Measurements from ENCODE around the gene KBTBD7. TPM values are rescaled to one million over a fixed set of nuclear protein-coding genes. Genes with fewer than 3 reads are reported as not detected.

The KBTBD7 gene
- total RNA-seq, 2 experiments from 2014 or later: 8.8 to 9.4 TPM

GRCh38 chr13:41213316-41213715 lies 18.9 kb upstream of the KBTBD7 start:
- Mint-ChIP-seq H3K4me3 (no peak overlapping the region), H3K27ac (no peak overlapping the region), H3K9me3 (peaks cover 9% of the 10 kb centered on the region), H3K27me3 (no peaks in the 10 kb centered on the region), H3K36me3 (peaks cover 24% of the 10 kb centered on the region), H3K4me1 (no peaks in the 10 kb centered on the region)
- POLR2A ChIA-PET: no interaction called here
- ATAC-seq (ENCODE audit: low read depth): no peak
- DNase-seq: no peak

GRCh38 chr13:41212881-41213280 lies 18.5 kb upstream of the KBTBD7 start:
- peaks cover 24% of the 10 kb centered on the region for H3K36me3 Mint-ChIP-seq
- no peaks in the 10 kb centered on the region for H3K4me1 Mint-ChIP-seq
- ATAC-seq (ENCODE audit: low read depth): no peak
- no peak overlapping the region for H3K4me3 Mint-ChIP-seq
- H3K9me3 Mint-ChIP-seq: peaks cover 11% of the 10 kb centered on the region
- H3K27me3 Mint-ChIP-seq: no peaks in the 10 kb centered on the region
- POLR2A ChIA-PET: no interaction called here
- DNase-seq: no peak
- no peak overlapping the region for H3K27ac Mint-ChIP-seq

- Mint-ChIP-seq H3K27me3 (no peaks in the 10 kb centered on the region), H3K4me1 (no peaks in the 10 kb centered on the region), H3K27ac (no peak overlapping the region), H3K4me3 (no peak overlapping the region), H3K9me3 (peaks cover 14% of the 10 kb centered on the region), H3K36me3 (peaks cover 23% of the 10 kb centered on the region)
- DNase-seq (no peak), ATAC-seq (ENCODE audit: low read depth) (no peak)
- POLR2A ChIA-PET: no interaction called here
These were observed 16.7 kb upstream of the KBTBD7 start for GRCh38 chr13:41211062-41211461.

GRCh38 chr13:41206467-41206866 lies 12.1 kb upstream of the KBTBD7 start:
- H3K4me3 Mint-ChIP-seq: no peak overlapping the region
- H3K27me3 Mint-ChIP-seq: no peaks in the 10 kb centered on the region
- H3K36me3 Mint-ChIP-seq: peaks cover 7% of the 10 kb centered on the region
- H3K27ac Mint-ChIP-seq: no peak overlapping the region
- peaks cover 9% of the 10 kb centered on the region for H3K9me3 Mint-ChIP-seq
- H3K4me1 Mint-ChIP-seq: no peaks in the 10 kb centered on the region
- POLR2A ChIA-PET: no interaction called here
- ATAC-seq (ENCODE audit: low read depth) (no peak), DNase-seq (no peak)

GRCh38 chr13:41203810-41204209 lies 9.4 kb upstream of the KBTBD7 start:
- POLR2A ChIA-PET: interaction anchor here (0.6 kb wide), 1 partner anchor 61 kb away, joined by 5 read pairs; no protein-coding TSS in a partner anchor
- DNase-seq: no peak
- Mint-ChIP-seq H3K4me1 (no peaks in the 10 kb centered on the region), H3K4me3 (no peak overlapping the region), H3K36me3 (no peaks in the 10 kb centered on the region), H3K9me3 (peaks cover 5% of the 10 kb centered on the region), H3K27ac (no peak overlapping the region), H3K27me3 (no peaks in the 10 kb centered on the region)
- ATAC-seq (ENCODE audit: low read depth): no peak

- POLR2A ChIA-PET: no interaction called here
- H3K4me1 Mint-ChIP-seq: peaks cover 6% of the 10 kb centered on the region
- ATAC-seq (ENCODE audit: low read depth): no peak
- H3K27me3 Mint-ChIP-seq: no peaks in the 10 kb centered on the region
- H3K4me3 Mint-ChIP-seq: no peak overlapping the region
- no peak overlapping the region for H3K27ac Mint-ChIP-seq
- H3K9me3 Mint-ChIP-seq: no peaks in the 10 kb centered on the region
- no peak for DNase-seq
- H3K36me3 Mint-ChIP-seq: no peaks in the 10 kb centered on the region
These were observed 5.8 kb upstream of the KBTBD7 start for GRCh38 chr13:41200126-41200525.

GRCh38 chr13:41199526-41199925 lies 5.2 kb upstream of the KBTBD7 start:
- ATAC-seq (ENCODE audit: low read depth) (no peak), DNase-seq (no peak)
- Mint-ChIP-seq H3K4me1 (peaks cover 8% of the 10 kb centered on the region), H3K27me3 (no peaks in the 10 kb centered on the region), H3K9me3 (no peaks in the 10 kb centered on the region), H3K4me3 (no peak overlapping the region), H3K27ac (no peak overlapping the region), H3K36me3 (no peaks in the 10 kb centered on the region)
- POLR2A ChIA-PET: interaction anchor here (0.6 kb wide), 1 partner anchor 579 kb away, joined by 4 read pairs; no protein-coding TSS in a partner anchor

- POLR2A ChIA-PET: interaction anchor here (0.6 kb wide), 1 partner anchor 579 kb away, joined by 4 read pairs; no protein-coding TSS in a partner anchor
- no peak overlapping the region for H3K27ac Mint-ChIP-seq
- H3K4me3 Mint-ChIP-seq: no peak overlapping the region
- no peaks in the 10 kb centered on the region for H3K27me3 Mint-ChIP-seq
- DNase-seq: no peak
- H3K36me3 Mint-ChIP-seq: peaks cover 3% of the 10 kb centered on the region
- no peak for ATAC-seq (ENCODE audit: low read depth)
- H3K9me3 Mint-ChIP-seq: no peaks in the 10 kb centered on the region
- peaks cover 8% of the 10 kb centered on the region for H3K4me1 Mint-ChIP-seq
These were observed 4.7 kb upstream of the KBTBD7 start for GRCh38 chr13:41199079-41199478.

GRCh38 chr13:41196620-41197019 lies 2.3 kb upstream of the KBTBD7 start:
- Mint-ChIP-seq H3K4me3 (no peak overlapping the region), H3K27me3 (no peaks in the 10 kb centered on the region), H3K9me3 (peaks cover 3% of the 10 kb centered on the region), H3K27ac (no peak overlapping the region), H3K4me1 (peaks cover 20% of the 10 kb centered on the region), H3K36me3 (peaks cover 20% of the 10 kb centered on the region)
- POLR2A ChIA-PET: interaction anchor here (0.6 kb wide), 1 partner anchor 838 kb away, joined by 6 read pairs; no protein-coding TSS in a partner anchor
- ATAC-seq (ENCODE audit: low read depth): no peak
- DNase-seq: no peak

GRCh38 chr13:41196011-41196410 lies 1.6 kb upstream of the KBTBD7 start:
- no peak overlapping the region for H3K4me3 Mint-ChIP-seq
- peaks cover 22% of the 10 kb centered on the region for H3K36me3 Mint-ChIP-seq
- POLR2A ChIA-PET: no interaction called here
- H3K27ac Mint-ChIP-seq: no peak overlapping the region
- peaks cover 3% of the 10 kb centered on the region for H3K9me3 Mint-ChIP-seq
- H3K4me1 Mint-ChIP-seq: peaks cover 21% of the 10 kb centered on the region
- ATAC-seq (ENCODE audit: low read depth) (no peak), DNase-seq (no peak)
- H3K27me3 Mint-ChIP-seq: no peaks in the 10 kb centered on the region

- Mint-ChIP-seq H3K27me3 (no peaks in the 10 kb centered on the region), H3K9me3 (peaks cover 9% of the 10 kb centered on the region), H3K4me1 (peaks cover 25% of the 10 kb centered on the region), H3K27ac (peak overlapping the region; percentile 89), H3K36me3 (peaks cover 39% of the 10 kb centered on the region), H3K4me3 (peak overlapping the region; percentile 95)
- ATAC-seq (ENCODE audit: low read depth) (no peak), DNase-seq (no peak)
- POLR2A ChIA-PET: no interaction called here
These were observed 900 bp downstream of the KBTBD7 start for GRCh38 chr13:41193469-41193868.

- no peak for DNase-seq
- Mint-ChIP-seq H3K4me1 (peaks cover 17% of the 10 kb centered on the region), H3K27ac (no peak overlapping the region), H3K9me3 (peaks cover 10% of the 10 kb centered on the region), H3K27me3 (no peaks in the 10 kb centered on the region), H3K4me3 (no peak overlapping the region), H3K36me3 (peaks cover 36% of the 10 kb centered on the region)
- ATAC-seq (ENCODE audit: low read depth): no peak
- POLR2A ChIA-PET: no interaction called here
These were observed 5.8 kb downstream of the KBTBD7 start for GRCh38 chr13:41188584-41188983.

GRCh38 chr13:41186481-41186880 lies 7.9 kb downstream of the KBTBD7 start:
- H3K4me3 Mint-ChIP-seq: no peak overlapping the region
- DNase-seq (no peak), ATAC-seq (ENCODE audit: low read depth) (no peak)
- POLR2A ChIA-PET: no interaction called here
- H3K4me1 Mint-ChIP-seq: peaks cover 5% of the 10 kb centered on the region
- peaks cover 20% of the 10 kb centered on the region for H3K36me3 Mint-ChIP-seq
- H3K27ac Mint-ChIP-seq: no peak overlapping the region
- peaks cover 9% of the 10 kb centered on the region for H3K9me3 Mint-ChIP-seq
- no peaks in the 10 kb centered on the region for H3K27me3 Mint-ChIP-seq

GRCh38 chr13:41182231-41182630 lies 12.1 kb downstream of the KBTBD7 start:
- Mint-ChIP-seq H3K9me3 (peaks cover 4% of the 10 kb centered on the region), H3K4me1 (no peaks in the 10 kb centered on the region), H3K27ac (no peak overlapping the region), H3K4me3 (no peak overlapping the region), H3K27me3 (no peaks in the 10 kb centered on the region), H3K36me3 (peaks cover 3% of the 10 kb centered on the region)
- ATAC-seq (ENCODE audit: low read depth): no peak
- POLR2A ChIA-PET: no interaction called here
- no peak for DNase-seq

Data from activated naive CD8-positive, alpha-beta T cell treated with anti-CD3 and anti-CD28 coated beads, Interleukin-2, amount 10 ng/mL, durations not matched to agents 7 days and 5 days (primary cell).